WTC11 (cell line): ENCODE measurements around the gene EBF3.

Experiments used
- ETV6 ChIP-seq: sonication (generic); formaldehyde crosslinking; IDR thresholded peaks from 2 replicates; pipeline ENCODE4 v1.8.1; 2022; ENCODE audit warnings: mild to moderate bottlenecking, missing genetic modification reagents
- FOXK1 ChIP-seq: sonication (generic); formaldehyde crosslinking; IDR thresholded peaks from 2 replicates; pipeline ENCODE4 v1.8.0; 2022; ENCODE audit warnings: mild to moderate bottlenecking, moderate library complexity, missing genetic modification reagents
- NFYB ChIP-seq: sonication (generic); formaldehyde crosslinking; conservative IDR thresholded peaks from 2 replicates; pipeline ENCODE4 v1.8.0; 2022; ENCODE audit warnings: low read depth, missing genetic modification reagents
- STAT6 ChIP-seq: sonication (generic); formaldehyde crosslinking; conservative IDR thresholded peaks from 2 replicates; pipeline ENCODE4 v1.8.1; 2023; ENCODE audit warnings: mild to moderate bottlenecking, low read depth, missing genetic modification reagents, moderate library complexity
- TF ChIP-seq, protein P1 (sequence below): fragments of 200-600 bp; IDR thresholded peaks from 2 replicates; pipeline ENCODE4 v1.8.0; 2022; ENCODE audit warnings: antibody characterized with exemption

GRCh38 chr10:129876838-129877237 is 87.2 kb downstream of the EBF3 start:
- TF ChIP-seq, protein P1, sequence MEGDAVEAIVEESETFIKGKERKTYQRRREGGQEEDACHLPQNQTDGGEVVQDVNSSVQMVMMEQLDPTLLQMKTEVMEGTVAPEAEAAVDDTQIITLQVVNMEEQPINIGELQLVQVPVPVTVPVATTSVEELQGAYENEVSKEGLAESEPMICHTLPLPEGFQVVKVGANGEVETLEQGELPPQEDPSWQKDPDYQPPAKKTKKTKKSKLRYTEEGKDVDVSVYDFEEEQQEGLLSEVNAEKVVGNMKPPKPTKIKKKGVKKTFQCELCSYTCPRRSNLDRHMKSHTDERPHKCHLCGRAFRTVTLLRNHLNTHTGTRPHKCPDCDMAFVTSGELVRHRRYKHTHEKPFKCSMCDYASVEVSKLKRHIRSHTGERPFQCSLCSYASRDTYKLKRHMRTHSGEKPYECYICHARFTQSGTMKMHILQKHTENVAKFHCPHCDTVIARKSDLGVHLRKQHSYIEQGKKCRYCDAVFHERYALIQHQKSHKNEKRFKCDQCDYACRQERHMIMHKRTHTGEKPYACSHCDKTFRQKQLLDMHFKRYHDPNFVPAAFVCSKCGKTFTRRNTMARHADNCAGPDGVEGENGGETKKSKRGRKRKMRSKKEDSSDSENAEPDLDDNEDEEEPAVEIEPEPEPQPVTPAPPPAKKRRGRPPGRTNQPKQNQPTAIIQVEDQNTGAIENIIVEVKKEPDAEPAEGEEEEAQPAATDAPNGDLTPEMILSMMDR = no peak
- TF ChIP-seq FOXK1 (CRISPR knock-in tag) = no peak
- no peak for TF ChIP-seq STAT6
- TF ChIP-seq NFYB = no peak
- TF ChIP-seq ETV6 (CRISPR knock-in tag) = no peak
